HG03025 (cell line): Measurements from ENCODE around the gene USP3.

Experiments used
- ATAC-seq: cut with Tn5 transposase; IDR thresholded peaks from one replicate; pipeline ENCODE4 v1.9.1; 2021; ENCODE audit warnings: mild to moderate bottlenecking, moderate library complexity; ENCODE audit not compliant: unreplicated experiment, low FRiP score

USP3 gene

DNA sequence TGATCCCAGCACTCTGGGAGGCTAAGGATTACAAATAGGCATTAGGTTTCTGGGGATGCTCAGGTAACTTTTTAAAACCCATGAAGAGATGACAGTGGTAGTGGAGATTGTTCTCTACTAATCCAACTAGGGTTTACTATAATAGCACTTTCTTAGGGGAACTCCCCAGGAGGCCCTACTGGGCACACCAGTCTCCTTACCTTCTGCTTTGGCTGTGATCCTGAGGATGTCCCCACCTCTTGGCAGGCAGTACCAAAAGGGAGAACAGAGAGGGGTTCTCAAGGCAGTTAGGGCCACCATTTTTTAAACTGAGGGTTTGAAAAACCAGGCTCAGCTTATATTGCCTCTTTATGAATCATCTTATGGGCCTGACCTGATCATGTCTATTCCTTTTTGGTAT lies 77.8 kb downstream of the USP3 start:
- no peak for ATAC-seq

DNA sequence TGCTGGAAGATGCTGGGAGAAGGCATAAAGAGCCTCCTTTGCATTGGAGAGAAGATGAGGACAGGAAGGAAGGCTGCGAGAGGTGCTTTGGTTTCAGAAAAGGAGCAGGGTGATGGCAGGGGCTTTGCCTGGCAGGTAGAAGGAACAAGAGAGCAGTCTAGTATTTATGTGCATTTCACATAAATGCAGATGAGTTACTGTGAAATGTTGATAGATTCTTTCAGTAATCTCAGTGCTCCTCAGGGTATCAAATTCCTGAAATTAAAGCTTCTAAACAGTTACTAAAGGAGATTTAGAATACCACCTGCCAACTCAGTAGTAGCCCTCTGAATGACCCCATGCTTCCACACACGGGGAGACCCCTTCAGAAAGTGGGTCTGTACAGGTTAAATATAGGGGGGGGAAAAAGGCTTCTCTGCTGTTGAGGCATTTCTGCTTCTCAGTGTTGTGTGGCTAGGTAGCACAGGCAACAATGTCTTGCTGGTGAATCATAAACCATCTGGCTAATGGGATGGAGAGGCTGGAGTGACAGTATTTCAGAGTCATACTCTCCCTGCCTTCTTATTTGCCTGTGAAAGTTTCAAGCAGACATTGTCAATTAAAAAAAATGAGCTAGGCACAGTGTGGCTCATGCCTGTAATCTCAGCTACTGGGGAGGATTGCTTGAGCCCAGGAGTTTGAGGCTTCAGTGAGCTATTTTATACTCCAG lies 78.5 kb downstream of the USP3 start:
- no peak for ATAC-seq

DNA sequence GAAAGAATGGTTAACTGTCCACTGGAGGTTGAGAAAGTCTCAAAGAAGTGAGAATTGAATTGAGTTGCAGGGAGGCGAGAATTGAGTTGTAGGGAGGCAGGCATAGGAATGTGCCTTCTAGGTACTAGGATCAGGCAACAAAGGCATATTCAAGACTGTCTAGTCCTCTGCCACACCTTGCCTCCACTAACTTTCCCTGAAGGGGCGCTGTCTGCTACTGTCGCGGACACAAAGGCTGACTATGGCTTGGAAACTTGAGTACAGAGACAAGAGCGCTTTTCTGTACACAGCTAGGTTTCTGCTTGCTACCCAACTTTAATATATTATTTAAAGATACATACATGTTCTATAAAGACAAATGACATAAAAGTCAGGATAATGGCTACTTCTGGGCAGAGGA lies 82.4 kb downstream of the USP3 start:
- no peak for ATAC-seq

DNA sequence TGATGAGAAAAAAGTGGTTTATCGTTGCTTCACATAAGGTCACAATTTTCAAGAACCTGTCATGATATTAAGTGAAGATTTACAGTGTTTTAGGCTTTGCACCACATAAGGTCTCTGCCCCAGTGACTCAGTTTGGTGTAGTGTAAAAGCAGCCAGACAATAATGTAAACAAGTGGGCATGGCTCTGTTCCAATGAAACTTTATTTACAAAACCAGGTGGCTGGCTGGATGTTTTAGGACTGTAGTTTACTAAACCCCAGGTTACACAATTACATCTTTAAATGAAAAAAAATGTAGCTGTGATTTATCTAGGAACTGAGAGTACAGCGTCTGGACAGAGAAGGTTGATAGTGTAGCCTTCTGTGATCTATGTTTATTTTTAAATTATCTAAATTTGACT lies 83.1 kb downstream of the USP3 start:
- no peak for ATAC-seq

DNA sequence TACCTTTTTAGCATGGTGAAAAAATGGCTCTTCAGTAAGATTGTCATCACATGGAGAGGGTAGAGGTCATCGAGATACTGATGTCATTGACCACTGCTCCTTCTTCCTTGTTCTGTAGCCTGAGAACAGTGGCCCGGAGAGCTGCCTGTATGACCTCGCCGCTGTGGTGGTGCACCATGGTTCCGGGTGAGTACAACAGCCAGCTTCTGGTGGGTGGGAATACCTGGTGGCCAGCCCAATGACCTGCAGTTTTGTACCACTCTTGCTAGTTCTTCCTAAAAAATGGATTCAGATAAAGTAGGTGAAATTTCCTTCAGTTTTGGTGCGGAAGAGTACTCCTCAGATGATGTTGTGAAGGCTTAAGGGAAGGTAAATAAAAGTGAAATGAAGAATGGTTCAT lies 84.4 kb downstream of the USP3 start:
- no peak for ATAC-seq

DNA sequence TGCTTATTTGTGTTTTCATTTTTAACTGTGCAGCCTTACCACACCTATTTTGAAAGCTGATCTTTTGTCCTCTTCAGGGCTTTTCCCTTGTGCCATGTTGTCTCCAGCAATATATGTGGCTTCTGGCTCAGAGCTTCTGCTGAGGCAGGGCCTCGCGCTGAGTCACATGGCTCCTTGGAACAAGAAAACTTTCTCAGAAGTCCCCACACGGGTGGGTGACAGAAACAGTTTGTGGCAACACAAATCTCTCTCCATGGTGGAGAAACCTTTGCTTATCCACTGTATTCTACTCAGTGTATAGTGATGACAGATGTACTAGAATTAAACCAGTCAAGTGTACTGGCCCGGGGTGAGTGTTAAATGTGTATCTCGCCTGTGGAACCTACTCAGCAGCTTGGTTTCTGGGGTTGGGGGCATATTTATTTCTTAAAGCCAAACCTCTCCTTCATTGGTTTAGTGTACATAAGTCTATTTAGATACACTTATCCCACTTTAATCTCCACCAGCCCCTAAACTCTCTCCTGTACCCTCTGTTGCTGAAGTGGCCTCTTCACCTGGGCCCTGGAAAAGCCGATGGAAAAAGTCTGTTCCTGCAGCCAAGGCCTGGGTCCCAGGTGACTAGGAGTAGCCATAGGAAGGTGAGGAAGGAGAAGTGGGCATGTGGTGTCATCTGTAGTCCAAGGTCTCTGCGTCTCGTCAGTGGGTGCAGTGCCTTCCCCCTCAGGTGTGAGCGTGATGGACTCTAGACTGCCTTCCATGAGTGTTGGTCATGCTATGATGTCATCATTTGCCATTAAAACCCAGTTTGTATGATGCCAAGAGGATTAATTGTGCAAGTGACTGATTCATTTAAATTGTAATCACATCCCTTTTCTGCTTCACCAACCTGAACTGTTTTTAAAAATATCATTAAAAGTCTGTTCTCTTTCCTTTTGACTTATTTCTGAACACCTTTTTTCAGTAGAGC lies 89.6 kb downstream of the USP3 start:
- ATAC-seq = no peak

DNA sequence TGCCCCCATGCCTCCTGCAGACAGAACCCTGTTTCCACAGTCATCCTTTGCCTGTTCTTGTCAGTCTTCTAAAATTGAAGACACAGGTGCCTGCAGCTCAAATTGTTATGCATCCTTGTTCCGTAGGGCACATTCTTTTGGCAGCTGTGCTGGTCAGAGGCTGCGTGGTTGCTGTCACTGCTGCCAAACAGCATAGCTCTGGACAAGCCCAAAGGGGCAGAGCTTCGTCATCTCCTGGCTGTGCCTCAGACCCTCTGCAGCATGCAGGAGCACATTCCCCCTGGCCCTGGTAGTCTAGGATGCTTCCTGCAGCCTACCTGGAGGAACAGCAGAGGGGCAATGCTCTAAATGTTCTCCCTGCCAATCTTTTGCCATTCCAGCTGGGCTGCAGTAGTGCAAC lies 90.7 kb downstream of the USP3 start:
- no peak for ATAC-seq

DNA sequence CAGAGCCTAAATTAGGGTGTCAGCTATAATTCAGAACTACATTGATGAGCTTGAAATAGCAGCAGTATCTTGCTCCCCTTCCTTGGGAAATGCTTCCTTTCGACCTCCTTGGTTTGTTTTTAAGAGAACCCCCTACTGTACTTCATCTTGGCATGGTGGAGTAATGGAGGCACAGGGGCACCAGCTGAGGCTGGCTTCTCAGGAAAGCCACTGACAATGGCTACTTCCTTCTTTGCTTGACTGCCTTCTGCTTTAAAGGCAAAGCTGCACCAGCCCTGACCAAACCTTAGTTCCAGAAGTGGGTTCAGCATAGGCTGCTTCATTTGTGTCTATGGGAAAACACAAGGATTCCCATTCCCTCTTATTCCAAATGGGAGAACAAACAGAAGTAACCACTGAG lies 91.3 kb downstream of the USP3 start:
- ATAC-seq = no peak

DNA sequence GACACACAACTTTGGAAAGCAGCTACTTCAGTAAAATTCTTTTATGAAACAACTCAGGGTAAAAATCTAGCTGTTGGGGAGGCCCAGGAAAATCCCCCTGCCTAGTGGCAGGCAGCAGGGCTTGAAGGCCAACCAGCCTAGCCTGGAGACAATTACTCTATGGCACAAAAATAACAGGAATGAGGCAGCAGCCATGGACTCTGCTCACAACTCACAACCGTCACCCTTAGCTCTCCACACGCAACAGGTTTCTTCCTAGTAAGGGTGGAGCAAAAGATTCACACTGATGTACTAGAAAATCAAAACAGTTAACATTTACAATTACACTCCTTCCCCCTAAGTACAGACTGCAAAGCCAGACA lies 92.3 kb downstream of the USP3 start:
- no peak for ATAC-seq

DNA sequence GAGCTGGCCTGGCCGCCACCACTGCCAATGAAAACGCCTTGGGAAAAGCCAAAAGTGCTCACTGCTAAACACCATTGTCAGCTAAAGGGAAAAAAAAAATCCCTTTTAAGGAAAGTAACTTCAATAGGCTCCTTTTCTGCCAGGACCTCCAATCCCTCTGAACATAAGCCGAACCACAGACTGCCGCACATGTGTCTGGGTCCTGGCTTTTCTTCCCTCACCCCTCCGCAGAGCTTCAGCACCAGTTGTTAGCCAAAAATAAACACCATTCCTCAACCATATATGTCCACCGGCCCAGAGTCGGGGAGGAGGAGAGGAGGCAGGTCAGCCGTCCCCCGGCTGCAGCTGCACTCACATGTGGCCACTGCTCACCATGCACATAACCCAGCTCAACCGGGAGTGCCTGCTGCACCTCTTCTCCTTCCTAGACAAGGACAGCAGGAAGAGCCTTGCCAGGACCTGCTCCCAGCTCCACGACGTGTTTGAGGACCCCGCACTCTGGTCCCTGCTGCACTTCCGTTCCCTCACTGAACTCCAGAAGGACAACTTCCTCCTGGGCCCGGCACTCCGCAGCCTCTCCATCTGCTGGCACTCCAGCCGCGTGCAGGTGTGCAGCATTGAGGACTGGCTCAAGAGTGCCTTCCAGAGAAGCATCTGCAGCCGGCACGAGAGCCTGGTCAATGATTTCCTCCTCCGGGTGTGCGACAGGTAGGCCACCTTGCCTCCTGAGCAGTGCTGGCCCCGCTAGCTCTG lies 92.8 kb downstream of the USP3 start, which contains the start of gene FBXL22:
TSS of gene FBXL22 (plus strand) at position 350 of the 753 bp plus-strand sequence. CDS start at position 356, 6 bp downstream.
- ATAC-seq = no peak

DNA sequence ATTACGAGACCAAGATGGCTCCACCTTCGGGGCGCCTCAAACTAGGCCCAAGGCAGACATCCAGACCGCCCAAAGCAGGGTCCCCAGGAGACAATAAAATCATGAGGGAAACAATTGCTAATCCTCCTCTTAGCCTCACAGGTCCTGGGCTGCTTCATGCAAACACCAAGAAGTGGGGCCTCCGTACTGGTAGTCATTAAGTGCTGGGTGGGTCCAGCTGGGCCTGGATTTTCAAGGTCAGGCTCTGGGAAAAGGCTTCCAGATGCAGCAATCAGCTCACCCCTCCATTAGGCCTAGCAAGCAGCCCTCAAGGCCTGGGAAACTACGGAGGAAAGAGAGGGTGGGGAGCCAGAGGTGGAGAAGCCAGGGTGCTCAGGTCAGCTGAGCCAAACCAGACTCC lies 93.4 kb downstream of the USP3 start:
- no peak for ATAC-seq

DNA sequence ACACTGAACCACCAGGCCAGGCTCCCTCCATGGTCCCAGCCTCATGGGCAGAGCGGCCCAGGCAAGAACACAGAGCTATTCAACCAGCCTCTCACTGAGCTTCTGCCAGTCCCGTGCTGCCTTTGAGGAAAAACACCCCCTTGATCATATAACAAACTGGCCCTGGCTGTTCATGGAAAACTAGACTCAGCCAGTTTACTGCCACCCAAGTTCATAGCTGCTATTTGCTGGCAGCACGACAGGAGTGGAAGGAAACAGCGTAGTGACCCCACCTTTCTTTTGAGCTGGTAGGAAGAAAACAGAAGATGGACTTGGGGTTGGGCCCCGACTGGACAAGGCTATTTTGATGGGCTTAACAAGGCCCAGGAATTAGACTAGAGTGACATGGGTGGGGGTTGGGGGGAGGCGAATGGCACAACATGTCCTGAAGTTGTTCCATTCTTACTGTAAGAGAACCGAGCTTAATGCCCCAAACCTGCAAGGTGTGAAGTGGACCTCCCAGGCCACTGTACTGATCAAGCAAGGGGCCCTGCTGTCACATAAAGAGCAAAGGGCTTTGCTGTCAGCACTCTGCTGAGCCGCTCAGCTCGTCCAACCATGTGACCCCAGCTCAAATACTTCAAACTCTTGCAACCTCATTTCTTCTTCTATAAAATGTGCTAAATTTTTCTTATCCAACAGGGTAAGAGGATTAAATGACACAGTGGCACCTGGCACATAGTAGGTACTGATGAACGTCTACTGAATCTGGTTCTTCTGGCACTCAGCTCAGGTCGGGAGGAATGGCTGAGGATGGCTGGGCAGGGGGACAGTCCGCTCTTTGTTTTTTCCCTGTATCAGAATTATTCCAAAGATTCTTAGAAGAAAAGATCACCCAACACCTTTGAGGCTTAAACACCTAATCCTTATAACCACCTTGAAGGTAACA lies 94.3 kb downstream of the USP3 start:
- ATAC-seq = no peak

DNA sequence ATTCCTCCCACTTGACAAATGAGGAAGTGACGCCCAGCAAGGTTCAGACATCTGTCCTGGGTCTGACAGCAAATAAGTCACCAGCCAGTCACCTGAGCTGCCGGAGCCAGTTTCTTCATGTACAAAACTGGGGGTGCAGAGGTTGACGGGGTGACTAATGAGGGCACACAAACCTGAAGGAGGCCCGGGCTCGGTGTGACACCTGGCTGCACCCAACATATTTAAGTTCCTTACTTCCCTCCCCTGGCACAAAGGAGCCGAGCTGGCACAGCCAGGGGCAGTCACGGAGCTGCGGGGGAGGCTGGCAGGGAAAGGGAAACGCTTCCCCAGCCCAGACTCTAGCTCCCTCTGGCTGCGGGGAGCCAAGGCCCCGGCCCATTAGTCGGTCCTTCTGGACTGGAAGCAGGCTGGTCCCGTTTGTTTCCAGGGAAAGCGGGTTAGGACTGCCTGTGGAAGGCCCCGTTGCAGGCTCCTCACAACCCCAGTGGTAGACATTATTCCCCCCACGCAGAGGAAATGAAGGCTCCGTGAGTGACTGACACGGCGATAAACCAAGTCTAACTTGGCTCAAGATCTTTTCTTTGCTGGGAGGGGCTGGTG lies 95.1 kb downstream of the USP3 start:
- no peak for ATAC-seq

DNA sequence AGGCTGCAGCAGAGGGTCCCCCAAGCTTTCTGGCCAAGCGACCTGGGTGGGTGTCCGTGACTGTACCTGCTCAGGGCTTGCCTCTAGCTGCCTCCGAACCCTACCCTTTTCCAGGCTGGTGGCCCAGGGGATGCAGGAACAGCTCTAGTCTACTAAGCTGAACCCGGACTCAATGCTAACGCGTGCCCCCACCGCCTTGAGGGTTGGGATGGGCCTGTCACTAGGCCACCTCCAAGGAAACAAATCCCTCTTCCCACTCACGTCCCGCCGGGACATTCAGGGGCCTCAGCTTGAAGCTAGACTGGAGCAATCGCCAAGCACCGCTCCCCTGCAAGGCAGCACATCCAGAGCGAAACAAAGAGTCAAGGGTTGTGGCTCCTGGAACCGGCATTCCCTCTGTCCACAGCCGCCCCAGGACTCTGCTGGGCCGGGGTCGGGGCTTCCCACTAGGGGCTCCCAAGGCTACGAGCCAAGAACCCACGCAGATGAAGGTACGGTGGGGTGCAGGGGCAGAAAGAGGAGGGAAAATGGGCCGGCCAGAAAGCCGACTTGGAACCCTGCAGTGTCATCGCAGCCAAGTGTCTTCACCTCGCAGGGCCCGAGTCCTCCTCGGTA lies 95.7 kb downstream of the USP3 start:
- ATAC-seq = peak; percentile 10

DNA sequence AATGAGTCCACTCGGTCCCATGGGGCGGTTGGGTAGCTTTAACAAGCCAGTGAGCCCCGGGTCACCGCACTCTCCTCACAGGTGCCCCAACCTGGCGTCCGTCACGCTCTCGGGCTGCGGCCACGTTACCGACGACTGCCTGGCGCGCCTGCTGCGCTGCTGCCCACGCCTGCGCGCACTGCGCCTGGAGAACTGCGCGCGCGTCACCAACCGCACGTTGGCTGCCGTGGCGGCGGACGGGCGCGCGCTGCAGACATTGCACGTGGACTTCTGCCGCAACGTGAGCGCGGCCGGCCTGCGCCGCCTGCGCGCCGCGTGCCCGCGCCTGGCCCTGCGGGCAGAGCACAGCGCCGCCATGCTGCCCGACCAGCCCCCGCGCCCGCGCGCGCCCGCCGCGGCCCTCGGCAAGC lies 96.2 kb downstream of the USP3 start:
- peak; percentile 65 for ATAC-seq

DNA sequence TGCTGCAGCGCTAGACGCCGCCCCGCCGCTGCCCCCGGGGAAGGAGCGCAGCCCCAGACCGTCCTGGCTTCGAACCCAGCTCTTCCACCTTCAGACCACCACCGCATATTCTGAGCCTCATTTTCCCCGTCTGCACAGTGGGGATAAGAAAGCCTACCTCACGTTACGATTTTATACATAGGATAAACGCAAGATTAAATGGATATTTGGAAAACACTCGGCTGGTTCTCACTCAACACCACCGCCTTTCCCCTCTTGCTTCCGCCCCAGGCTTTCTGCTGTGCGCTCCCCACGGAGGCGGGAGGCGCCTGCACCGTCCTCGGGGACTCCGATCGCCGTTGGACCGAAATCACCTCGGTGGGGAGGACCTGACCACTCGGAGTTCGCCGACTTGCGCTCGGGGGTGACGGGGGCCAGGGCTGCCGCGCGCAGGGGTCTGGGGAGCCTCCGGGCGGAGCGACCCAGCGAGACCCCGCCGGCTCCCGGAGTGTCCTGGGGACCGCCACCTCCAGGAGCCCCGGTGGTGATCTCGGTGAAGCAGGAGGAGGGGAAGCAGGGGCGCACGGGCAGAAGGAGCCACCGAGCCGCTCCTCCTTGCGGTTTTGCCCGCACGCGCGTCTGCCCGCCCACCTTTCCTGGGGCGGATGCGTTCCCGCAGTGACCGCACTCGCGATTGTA lies 96.8 kb downstream of the USP3 start:
- peak; percentile 20 for ATAC-seq

DNA sequence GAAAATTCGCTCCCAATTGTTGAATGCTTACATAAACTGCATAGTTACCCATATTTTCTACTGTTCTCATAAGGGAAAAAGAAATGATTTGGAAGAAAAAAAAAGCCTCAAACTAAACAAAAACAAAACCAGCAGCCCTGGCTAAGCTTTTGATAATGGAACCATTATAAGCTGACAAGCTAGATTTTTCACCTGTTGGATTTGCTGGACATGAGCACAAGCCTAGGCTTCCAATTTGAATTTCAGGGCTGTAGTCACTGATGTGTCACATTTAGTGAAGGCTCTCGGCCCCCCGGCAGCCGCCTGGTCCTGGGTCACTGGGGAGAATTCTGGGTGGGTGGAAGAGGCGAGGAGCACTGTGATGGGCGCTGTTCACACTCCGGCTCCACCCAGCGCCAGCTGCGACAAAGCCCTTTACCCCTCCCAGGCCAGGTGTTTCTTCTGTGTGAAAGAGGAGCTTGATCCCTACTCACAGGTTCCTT lies 97.4 kb downstream of the USP3 start:
- no peak for ATAC-seq

DNA sequence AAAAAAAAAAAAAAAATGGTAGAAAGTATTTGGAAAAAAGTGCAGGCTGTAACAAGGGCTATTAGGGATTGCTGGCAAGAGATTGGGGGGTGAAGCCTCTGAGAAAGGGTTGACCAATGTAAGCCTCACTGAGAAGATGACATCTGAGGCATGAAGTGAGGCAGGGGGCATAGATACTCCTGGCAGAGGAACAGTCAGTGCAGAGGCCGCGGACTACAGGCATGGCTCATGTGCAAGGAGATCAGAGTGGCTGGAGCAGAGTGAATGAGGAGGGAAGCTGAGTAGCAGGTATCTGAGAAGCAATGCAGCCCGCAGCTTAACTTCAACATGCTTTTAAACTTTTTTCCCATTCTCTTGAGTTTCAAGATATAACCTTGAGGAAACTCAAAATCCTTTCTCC lies 98.2 kb downstream of the USP3 start:
- ATAC-seq = no peak
